Heart left ventricle (tissue), 16 donors: ENCODE measurements around the gene CSNK1D. TPM values are rescaled to one million over a fixed set of nuclear protein-coding genes. Genes with fewer than 3 reads are reported as not detected.

ENCODE experiments used
- ATAC-seq, 4 donors: fragments of 200-7000 bp; cut with Tn5 transposase; one replicate each; pipeline ENCODE4 v1.9.1; 2020 to 2022; ENCODE audit warnings: moderate library complexity in 4 of 4, mild to moderate bottlenecking in 3 of 4, moderate number of reproducible peaks in 1 of 4
- DNase-seq, 5 donors: peaks; one replicate each; pipeline ENCODE4 v3.0.0-alpha.2; 2020
- H3K27ac ChIP-seq, 12 donors: fragments of 200-600 bp; sonication (generic) in 4 of 12; one replicate each; pipeline versions ENCODE4 v1.5.0 to v1.8.0; 2016 to 2022; ENCODE audit warnings: mild to moderate bottlenecking in 2 of 12
- H3K27me3 ChIP-seq, 9 donors: fragments of 200-600 bp; sonication (generic) in 2 of 9; one replicate each; pipeline versions ENCODE4 v1.5.1 to v1.8.0; 2016 to 2022; ENCODE audit warnings: mild to moderate bottlenecking in 3 of 9
- H3K36me3 ChIP-seq, 9 donors: fragments of 200-600 bp; sonication (generic) in 2 of 9; one replicate each; pipeline versions ENCODE4 v1.5.0 to v1.8.0; 2018 to 2022; ENCODE audit warnings: mild to moderate bottlenecking in 2 of 9
- H3K4me1 ChIP-seq, 12 donors: fragments of 200-600 bp; sonication (generic) in 4 of 12; one replicate each; pipeline versions ENCODE4 v1.5.0 to v1.8.0; 2016 to 2022; ENCODE audit warnings: mild to moderate bottlenecking in 3 of 12
- H3K4me3 ChIP-seq, 12 donors: fragments of 200-600 bp; sonication (generic) in 4 of 12; one replicate each; pipeline versions ENCODE4 v1.5.0 to v1.8.0; 2017 to 2022; ENCODE audit warnings: mild to moderate bottlenecking in 9 of 12, moderate library complexity in 4 of 12
- H3K9me3 ChIP-seq, 12 donors: fragments of 200-600 bp; sonication (generic) in 4 of 12; one replicate each; pipeline versions ENCODE4 v1.5.0 to v1.8.0; 2016 to 2022; ENCODE audit warnings: mild to moderate bottlenecking in 1 of 12
- CTCF ChIP-seq, 12 donors: fragments of 200-600 bp; sonication (generic) in 4 of 12; IDR thresholded peaks; one replicate each; pipeline versions ENCODE4 v1.5.0 to v1.8.0; 2018 to 2022; ENCODE audit warnings: antibody characterized with exemption in 12 of 12, mild to moderate bottlenecking in 5 of 12
- POLR2A ChIP-seq, 2 donors: fragments of 450-650 bp; IDR thresholded peaks; one replicate each; pipeline ENCODE4 v1.6.1; 2017; ENCODE audit warnings: antibody characterized with exemption in 2 of 2, mild to moderate bottlenecking in 2 of 2, moderate library complexity in 2 of 2
- WGBS, 4 donors: extraction: QIAGEN DNeasy Blood & Tissue Kit in 2 of 4; methylation state at CpG; one replicate each; pipeline versions ENCODE4 v1.1.5 to v1.1.7; 2013 to 2018; 5-methylcytosine and 5-hydroxymethylcytosine counted together
- intact Hi-C, 10 donors: fragments of 100-400 bp; cut with DNase I; formaldehyde crosslinking; loops; one replicate each; pipeline versions ENCODE4 v1.11.1 to v1.14.2; 2022
- polyA plus RNA-seq, 2 donors: library from polyadenylated mRNA; stranded (reverse); fragments of 200-250 nt; gene quantifications; one replicate each; pipeline ENCODE4 v1.2.3, GENCODE V29; 2013
- total RNA-seq, 9 donors: library from RNA; depleted of rRNA in 2 of 9; stranded (reverse); fragments of >200 nt in 2 of 9; fragmentation: NEBNext Ultra II Directional in 3 of 9; extraction: Animal tissue kit (Norgen Biotek cat#: 25700) in 3 of 9; gene quantifications; one replicate each; pipeline versions ENCODE4 v1.1.0 to v1.2.4, GENCODE V29; 2016 to 2023
- donor health status: ischemic (EF 13 %, LVEDD 7.1; RV severe dilation, severe dysfunction).
- donor health status: healthy with polysubstance abuse.
- donor health status: DM: no; HTN: yes; CAD: no.
- donor health status: DM: no; HTN: no; CAD: no.
- donor health status: ischemic (EF 25% LVEDD 6.9; RV normal size, moderate dysfunction).
- donor health status: ischemic (EF 25% LVEDD 5.7; RV mildly dilated, moderate dysfunction).
- donor health status: healthy.
- donor health status: DM: yes; HTN: yes; CAD: no.
- donor health status: ischemic (EF 35%, LVEDD 5.7; RV mildly dilated, moderate dysfunction).
- donor health status: nonischemic (EF 11% LVEDD 7.7; RV severe dilation, severe dysfunction).
- donor health status: DM: yes; HTN: yes; CAD: no.
- donor health status: PGD.
- donor health status: ischemic (EF 29% LVEDD 5.4; RV normal size, mild dysfunction).
- donor health status: nonischemic (EF 23%, LVEDD 6.1; RV moderate dilation, normal function).

CSNK1D gene
- total and polyA plus RNA-seq, 11 donors: 38.4 to 88.1 (median 66.1) TPM

GRCh38 chr17:82269882-82270500, 3.5 kb downstream of the CSNK1D start:
- peaks cover 12 to 84% (median 73%) of the 10 kb centered on the region in 12 donors for H3K4me1 ChIP-seq
- no peak overlapping the region for H3K4me3 ChIP-seq
- TF ChIP-seq POLR2A (IDR thresholded peaks at IDR 0.05) (no peak), CTCF (IDR thresholded peaks at IDR 0.05) (no peak)
- no peaks in the 10 kb centered on the region for H3K9me3 ChIP-seq
- ATAC-seq (no peak), DNase-seq (peak in 1 of 5 donors; percentile 38)
- peaks cover 0 to 65% (median 29%) of the 10 kb centered on the region in 9 donors for H3K36me3 ChIP-seq
- H3K27me3 ChIP-seq: no peaks in the 10 kb centered on the region
- intact Hi-C loops: loop anchor here in 4 of 10 donors (2.0 to 5.0 kb wide), 3 partner anchors 13 to 58 kb away; partner anchors contain the start of gene CCDC57 (in 1 of the 4)
- WGBS, 4 donors: 76 to 91% (median 81%) methylated on average over 12 to 13 of the region's 13 CpGs
- peak overlapping the region in 3 of 12 donors; percentile 14 to 90 (median 86) for H3K27ac ChIP-seq

DNA sequence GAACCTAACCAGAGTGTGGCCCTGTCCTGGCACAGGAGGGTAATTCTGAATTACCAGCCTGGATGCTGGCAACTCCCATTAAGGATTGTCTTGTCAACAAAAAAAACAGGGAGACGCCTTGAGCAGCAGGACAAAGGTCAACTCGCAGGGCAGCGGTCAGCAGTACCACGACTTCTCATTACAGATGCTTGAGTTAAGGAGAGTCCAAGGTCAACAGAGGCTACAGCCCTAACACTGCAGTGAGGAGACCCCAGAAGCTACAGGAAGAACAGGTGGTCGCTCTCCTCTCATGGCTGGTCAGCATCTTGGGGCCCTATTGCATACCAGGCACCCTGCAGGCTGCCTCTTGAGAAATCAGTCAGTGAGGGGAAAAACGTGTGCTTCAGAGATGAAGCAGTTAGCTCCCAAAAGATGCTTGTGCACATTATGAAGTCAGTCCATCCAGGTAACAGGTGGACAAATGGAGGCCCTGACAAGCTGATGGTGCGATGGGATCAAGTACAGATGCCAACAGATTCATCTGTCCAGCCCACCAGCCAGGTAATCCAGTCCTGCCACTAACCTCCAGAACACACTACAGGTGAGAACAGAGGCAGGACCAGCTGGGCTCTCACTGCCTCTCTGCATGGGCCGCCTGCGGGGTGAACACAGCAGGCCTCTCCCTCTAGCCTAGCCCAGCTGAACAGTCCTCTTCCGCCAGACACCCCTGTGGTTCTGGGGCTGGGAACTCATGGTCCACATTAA, 4.2 kb downstream of the CSNK1D start:
- no peaks in the 10 kb centered on the region for H3K9me3 ChIP-seq
- peak overlapping the region in 4 of 12 donors; percentile 14 to 90 (median 84) for H3K27ac ChIP-seq
- TF ChIP-seq CTCF (IDR thresholded peaks at IDR 0.05) (no peak), POLR2A (IDR thresholded peaks at IDR 0.05) (no peak)
- peaks cover under 1 to 72% (median 36%) of the 10 kb centered on the region in 9 donors for H3K36me3 ChIP-seq
- 62 to 71% (median 67%) methylated on average over 9 to 10 of the region's 10 CpGs for WGBS, 4 donors
- H3K4me1 ChIP-seq: peaks cover 12 to 82% (median 73%) of the 10 kb centered on the region in 12 donors
- intact Hi-C loops: no loop called here
- H3K4me3 ChIP-seq: no peak overlapping the region
- no peaks in the 10 kb centered on the region for H3K27me3 ChIP-seq
- ATAC-seq: no peak
- peak in 1 of 5 donors; percentile 31 for DNase-seq

GRCh38 chr17:82267575-82268379, 5.7 kb downstream of the CSNK1D start:
- peak; percentile 93 to 96 (median 95) for ATAC-seq
- peak; percentile 88 to 96 (median 95) for DNase-seq
- Histone ChIP-seq H3K27ac (peak overlapping the region; percentile 64 to 91 (median 85)), H3K36me3 (peaks cover 2 to 87% (median 51%) of the 10 kb centered on the region in 9 donors), H3K9me3 (no peaks in the 10 kb centered on the region), H3K27me3 (no peaks in the 10 kb centered on the region), H3K4me3 (peak overlapping the region in 9 of 12 donors; percentile 6 to 42 (median 24)), H3K4me1 (peaks cover 12 to 74% (median 66%) of the 10 kb centered on the region in 12 donors)
- WGBS, 4 donors: 17 to 25% (median 23%) methylated on average over 19 to 21 of the region's 21 CpGs
- intact Hi-C loops: loop anchor here in 1 of 10 donors (2.0 kb wide), 1 partner anchor 25 kb away; no protein-coding TSS in a partner anchor
- TF ChIP-seq POLR2A (IDR thresholded peaks at IDR 0.05) (no peak), CTCF (IDR thresholded peaks at IDR 0.05) (no peak)
